DND-41 (cell line): ENCODE data around the gene ETFB.

ENCODE experiments used
- EZH2 ChIP-seq: IDR thresholded peaks from 3 replicates; pipeline ENCODE4 v1.6.1; 2012; ENCODE audit warnings: borderline replicate concordance, low read depth, mild to moderate bottlenecking, moderate library complexity, low read length, inconsistent platforms; ENCODE audit not compliant: severe bottlenecking
- TF ChIP-seq, protein P1 (sequence below): IDR thresholded peaks from 2 replicates; pipeline ENCODE4 v1.5.1; 2012; ENCODE audit warnings: borderline replicate concordance, low read length, moderate library complexity, mild to moderate bottlenecking; ENCODE audit not compliant: poor library complexity, severe bottlenecking; ENCODE audit errors: extremely low read depth

DNA sequence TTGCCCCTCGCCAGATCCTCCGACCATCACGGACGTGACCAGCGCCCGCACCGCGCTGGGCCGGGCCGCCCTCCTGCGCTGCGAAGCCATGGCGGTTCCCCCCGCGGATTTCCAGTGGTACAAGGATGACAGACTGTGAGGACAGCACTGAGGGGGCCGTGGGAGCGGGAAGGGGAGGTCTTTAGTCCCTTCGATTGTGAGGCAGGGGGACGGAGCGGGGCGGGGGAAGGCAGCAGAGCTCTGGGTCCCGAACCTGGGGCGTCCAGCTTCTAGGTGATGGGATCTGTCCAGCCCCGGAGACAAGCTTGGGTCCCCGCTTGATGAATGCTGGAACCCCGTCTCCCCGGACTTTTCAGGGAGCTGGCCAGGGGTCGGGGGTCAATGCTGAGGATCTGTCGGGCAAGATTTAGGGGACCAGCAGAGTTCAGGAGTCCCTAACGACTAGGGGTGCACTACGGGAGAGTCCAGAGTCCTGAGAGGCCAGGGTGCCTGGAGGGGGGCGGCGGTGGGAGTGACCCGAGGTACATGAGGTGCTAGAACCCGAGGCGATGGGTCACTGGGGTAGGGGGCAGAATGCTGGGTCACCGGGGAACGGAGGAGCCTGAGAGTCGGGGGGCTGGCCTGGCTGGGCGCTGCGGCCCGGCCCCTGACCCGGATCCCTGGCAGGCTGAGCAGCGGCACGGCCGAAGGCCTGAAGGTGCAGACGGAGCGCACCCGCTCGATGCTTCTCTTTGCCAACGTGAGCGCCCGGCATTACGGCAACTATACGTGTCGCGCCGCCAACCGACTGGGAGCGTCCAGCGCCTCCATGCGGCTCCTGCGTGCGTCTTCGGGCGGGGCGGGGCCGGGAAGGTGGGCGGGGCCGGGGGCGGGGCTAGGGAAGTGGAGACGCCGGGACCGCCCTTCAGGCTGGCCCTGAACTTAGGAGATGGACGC lies 38.9 kb downstream of the ETFB start:
- TF ChIP-seq, protein P1, sequence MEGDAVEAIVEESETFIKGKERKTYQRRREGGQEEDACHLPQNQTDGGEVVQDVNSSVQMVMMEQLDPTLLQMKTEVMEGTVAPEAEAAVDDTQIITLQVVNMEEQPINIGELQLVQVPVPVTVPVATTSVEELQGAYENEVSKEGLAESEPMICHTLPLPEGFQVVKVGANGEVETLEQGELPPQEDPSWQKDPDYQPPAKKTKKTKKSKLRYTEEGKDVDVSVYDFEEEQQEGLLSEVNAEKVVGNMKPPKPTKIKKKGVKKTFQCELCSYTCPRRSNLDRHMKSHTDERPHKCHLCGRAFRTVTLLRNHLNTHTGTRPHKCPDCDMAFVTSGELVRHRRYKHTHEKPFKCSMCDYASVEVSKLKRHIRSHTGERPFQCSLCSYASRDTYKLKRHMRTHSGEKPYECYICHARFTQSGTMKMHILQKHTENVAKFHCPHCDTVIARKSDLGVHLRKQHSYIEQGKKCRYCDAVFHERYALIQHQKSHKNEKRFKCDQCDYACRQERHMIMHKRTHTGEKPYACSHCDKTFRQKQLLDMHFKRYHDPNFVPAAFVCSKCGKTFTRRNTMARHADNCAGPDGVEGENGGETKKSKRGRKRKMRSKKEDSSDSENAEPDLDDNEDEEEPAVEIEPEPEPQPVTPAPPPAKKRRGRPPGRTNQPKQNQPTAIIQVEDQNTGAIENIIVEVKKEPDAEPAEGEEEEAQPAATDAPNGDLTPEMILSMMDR: no peak
- TF ChIP-seq EZH2: no peak
